Stimulated activated CD4-positive, alpha-beta T cell treated with anti-CD3 and anti-CD28 coated beads, Interleukin-1b, Interleukin-23, amount 100 ng/mL, for 24 hours (primary cell): Measurements from ENCODE around the gene NPAS3.

Experiments
- DNase-seq, 4 experiments: peaks; one replicate each; pipeline ENCODE4 v3.0.0-alpha.2; 2020; ENCODE audit warnings: low read depth in 4 of 4, low spot score in 1 of 4

NPAS3 gene

DNA sequence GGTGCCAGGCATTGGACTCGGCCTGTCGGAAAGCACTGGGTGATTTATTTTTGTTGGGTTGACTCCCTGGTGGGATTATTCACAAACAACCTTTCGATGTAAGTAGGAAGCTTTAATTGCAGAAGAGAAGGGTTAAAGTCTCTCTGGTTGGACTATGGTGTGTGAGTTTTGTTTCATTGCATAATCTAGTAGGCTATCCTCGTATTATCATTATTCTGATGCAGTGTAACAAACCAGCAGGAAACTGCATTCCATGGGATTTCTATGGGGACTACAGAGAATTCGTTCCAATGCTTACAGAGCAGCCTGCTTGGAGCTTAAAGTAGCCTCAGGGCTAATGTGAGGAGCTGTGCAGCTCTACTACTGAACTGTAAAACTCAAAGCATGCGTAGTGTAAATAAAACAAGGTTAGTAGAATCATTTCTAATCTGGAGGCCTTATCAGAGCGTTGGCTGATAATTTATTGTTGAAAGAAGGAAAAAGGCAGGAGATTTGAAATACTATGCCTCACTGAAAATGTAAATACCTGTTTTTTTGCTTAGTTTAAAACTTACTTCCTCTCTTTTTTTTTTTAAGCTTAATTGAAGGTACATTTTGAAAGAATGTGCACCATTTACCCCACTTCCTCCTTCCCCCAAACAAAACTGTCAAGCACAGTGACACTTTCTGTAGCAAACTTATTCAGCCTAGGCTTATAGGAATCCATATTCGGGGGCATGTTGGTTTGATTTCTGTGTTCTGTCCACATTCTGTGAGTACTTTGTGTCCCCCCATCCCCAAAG, 226.7 kb downstream of the NPAS3 start:
- no peak for DNase-seq

DNA sequence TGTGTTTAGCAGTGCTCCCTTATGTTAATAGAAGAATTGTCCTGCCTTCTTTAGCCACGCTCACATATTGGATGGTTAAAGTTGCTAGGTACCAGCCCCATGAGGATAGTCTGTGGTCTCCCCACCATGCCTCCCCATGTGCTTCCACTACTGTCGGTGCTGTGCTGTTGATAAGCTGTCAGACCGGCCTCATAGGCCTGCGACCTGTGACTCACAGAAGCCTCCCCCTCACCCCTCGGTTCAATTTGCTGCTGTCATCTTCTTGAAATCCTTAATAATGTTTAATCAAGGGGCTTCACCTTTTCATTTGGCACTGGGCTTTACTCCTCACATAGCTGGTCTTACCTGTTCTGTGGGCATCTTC, 227.2 kb downstream of the NPAS3 start:
- no peak for DNase-seq

DNA sequence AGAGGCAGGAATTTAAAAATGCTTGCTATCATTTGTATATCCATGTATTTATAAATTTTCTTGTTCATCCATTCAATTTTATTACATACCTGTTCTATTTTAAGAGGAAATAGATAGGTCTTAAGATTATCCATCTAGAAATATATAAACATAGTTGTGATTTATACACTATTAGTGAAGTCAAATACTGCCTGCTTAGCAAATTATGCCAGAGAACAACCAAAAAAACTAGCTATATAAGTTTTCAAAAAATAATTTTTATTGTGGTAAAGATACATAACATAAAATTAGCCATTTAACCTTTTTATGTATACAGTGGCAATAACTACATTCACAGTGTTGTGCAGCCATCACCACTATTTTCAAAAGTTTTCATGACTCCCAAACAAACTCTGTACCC, 237.3 kb downstream of the NPAS3 start:
- DNase-seq, result no peak

DNA sequence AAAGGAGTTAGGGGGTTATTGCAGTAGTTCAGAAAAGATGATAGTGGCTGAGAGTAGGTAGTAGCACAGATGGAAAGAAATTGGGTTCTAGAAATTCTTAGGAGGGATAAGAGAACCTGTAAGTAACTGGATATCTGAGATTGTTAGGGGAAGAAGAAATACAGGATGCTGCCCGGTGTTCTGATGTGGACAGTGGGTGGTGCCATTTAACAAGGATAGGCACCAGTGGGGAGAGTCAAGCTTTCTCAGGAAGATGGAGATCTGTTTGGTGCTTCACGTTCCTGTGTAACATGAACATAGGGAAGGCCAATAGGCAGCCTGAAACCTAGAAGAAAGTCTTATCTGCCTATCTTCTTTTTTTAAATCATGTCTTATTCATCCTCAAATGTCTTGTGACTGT, 245.9 kb downstream of the NPAS3 start:
- no peak for DNase-seq

DNA sequence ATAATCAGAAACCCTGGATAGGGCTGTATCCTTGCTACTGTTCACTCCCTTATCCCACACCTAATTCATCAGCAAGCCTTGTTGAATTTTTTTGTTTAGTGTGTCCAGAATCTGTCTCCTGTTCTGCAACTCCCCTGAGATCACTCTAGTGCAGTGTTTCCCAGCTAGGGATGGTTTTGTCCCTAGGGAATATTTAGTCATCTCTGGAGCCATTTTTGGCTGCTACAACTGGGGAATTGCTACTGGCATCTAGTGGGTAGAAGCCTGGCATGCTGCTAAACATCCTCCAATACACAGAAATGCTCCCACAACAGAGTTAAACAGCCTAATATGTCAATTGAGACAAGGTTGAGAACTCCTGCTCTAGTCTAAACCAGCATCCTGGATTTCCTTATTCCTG, 248.0 kb downstream of the NPAS3 start:
- no peak for DNase-seq

DNA sequence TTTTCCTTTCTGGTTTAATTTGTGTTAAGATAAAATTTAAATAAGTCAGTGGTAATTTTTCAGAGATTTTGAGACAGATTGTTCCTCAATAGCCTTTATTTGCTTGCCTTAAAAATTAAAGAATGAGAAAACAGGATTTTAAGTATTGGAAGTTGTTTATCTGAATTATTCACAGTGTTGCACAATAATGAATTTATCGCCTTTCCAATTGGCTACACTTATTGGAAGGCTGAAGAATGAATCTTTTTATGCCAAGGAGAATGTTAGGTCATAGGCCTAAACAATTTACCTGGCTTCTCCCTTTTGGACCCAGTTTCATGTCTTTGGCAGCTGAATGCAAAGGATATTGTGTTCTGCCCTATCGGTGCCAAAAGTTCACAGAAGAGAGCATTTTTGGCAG, 250.2 kb downstream of the NPAS3 start:
- DNase-seq, result no peak

DNA sequence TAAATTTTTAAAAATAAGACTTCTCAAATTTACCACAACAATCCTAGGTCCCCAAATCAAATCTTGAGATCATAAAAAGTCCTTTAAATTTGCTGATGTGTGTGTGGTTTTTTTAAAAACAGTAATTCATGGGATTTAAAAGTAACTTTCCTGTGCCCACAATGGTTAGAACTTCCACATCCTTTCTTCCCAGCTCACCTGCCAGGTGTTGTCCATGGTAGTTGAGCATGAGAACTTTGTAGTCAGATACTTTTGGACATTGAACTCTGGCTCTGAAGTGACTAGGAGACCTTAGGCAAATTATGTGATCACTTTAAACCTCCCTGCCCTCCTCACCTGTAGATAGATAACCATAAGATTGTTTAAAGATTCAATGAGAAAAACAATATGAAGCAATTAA, 253.2 kb downstream of the NPAS3 start:
- no peak for DNase-seq

DNA sequence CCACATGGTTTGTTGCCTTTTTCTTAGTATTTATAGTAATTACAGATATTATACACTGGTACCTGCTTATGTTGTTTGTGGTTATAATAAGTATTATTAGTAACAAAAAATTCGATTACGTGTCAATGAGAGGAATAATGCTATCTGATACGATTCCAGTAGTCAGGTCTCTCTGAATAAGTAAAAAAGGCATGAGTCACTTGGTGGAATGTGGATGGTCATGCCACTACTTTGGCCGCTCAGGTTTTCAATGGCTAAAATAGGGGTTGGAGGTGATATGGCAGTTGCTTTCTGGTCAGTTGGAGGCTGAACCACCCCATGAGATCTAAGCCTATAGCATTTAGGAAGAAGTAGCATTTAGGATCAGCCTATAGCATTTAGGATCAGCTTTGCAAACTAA, 255.9 kb downstream of the NPAS3 start:
- no peak for DNase-seq

DNA sequence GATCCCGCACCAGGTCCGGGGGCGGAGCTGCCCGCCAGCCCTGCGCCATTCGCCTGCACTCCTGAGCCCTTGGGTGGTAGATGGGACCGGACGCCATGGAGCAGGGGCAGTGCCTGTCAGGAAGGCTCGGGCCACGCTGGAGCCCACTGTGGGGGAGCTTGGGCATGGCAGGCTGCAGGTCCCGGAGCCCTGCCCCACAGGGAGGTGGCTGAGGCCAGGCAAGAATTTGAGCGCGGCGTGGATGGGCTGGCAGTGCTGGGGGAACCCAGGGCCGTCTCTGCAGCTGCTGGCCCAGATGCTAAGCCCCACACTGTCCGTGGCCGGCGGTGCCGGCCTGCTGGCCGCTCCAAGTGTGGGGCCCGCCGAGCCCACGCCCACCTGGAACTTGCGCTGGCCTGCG, 260.0 kb downstream of the NPAS3 start:
- DNase-seq, result no peak

DNA sequence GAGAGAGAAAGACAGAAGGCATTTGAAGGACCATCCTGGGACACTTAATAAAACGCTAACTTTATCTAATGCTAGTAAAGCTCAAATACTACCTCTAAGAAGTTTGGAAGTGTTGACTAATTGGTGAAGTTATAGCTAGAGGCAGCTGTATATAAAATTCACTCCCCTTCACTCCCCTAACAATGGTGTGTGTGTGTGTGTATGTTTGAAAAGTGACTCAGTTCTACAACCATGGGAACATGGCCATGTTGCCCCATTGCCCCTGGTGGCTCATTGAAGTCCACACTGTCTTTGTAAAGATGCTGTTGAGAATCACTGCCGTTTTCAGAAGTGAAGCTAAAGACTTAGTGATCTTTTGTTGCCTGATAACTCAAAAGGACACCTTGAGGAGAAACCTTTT, 262.4 kb downstream of the NPAS3 start:
- no peak for DNase-seq

DNA sequence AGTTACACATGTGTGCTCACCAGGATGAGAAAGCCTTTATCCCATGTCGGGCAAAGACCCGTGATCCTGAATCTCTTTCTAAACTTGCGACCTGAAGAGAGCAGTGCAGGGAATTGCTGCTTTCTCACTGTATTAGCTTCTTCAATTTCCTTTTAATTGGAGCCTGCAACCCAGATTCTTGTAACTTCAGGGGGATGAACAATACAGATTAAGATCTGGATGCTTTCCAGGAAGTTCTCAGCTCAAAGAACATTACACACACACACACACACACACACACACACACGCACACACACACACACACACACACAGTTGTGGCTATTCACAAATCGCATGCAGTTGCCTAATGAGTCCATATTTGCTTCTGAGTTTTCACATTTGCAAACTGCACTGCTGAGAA, 268.3 kb downstream of the NPAS3 start:
- DNase-seq, result no peak

DNA sequence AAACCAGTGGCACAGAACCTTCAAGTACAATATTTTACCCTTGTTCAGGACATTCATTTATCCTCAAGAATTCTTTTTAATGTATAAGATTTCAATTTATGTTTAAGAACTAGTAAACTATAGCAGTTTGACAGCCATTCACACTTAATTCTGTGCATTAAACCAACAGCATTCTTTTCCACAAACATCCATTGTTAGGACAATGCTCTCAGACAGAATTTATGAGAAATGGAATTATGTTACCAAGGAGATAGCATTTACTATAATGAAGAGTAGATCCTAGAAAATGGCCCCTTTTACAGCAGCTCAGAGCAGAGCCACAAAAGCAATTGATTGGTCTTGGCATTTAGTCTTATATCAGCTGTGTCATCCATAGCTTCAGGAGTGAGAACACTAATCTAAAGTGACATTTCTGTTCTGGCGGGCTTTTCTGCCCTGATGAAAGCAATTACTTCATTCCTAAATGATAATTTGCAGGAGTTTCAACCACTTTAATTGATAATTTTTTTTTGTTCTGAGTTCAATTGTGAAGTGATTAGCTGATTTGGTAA, 268.9 kb downstream of the NPAS3 start:
- no peak for DNase-seq

DNA sequence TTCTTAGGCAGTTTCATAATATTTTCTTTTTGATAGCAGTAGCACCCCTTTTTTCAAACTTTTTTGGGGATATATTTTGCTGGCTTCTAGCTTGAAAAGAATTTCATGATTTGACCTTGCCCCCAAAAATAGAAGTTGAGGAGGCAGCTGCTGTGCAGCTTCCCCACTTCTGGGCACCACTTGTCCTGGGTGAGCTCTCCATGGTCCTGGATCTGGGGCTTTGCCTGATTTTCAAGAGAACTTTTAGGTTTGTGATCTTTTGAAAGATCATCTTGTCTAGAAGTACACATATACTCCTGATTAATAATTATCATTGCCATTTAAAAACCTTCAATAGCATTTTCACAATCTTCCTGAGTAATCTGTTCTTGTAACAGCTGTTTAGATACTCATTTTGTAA, 271.6 kb downstream of the NPAS3 start:
- no peak for DNase-seq

DNA sequence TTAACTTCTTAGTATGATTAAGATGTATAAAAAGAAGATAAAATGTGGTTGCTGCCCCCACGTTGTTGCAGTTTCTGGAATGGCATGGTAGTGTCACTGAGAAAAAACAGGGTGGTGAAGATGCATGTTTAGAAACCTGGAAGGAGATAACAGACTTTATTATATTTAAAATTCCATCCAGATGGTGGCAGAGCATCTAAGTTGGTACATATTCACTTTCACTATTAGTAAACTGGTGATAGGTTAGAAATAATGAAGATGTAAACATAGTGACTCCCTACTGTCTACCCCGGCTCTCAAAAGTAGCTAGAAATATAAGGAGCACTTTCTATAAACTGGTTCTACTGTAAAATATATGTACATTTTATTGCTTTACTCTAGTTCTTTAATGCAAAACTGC, 279.3 kb downstream of the NPAS3 start:
- no peak for DNase-seq

DNA sequence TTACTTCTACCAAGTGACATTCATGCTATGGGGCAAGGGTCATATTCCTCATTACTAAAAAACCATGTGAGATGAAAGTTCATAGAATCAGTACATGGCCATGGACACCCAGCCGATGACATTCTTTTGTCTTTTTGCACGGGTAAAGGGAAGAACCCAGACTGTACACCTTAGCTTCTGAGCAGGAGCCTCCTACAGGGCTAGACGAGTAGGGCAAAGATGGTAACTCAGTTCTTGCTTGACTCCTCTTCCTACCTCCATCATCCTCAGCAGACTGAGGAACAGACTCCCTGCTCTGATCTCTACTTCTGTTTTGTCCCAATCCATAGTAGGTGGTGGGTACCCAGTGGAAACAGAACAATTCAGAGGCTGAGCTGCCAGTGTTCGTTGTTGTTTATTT, 281.3 kb downstream of the NPAS3 start:
- DNase-seq, result no peak

DNA sequence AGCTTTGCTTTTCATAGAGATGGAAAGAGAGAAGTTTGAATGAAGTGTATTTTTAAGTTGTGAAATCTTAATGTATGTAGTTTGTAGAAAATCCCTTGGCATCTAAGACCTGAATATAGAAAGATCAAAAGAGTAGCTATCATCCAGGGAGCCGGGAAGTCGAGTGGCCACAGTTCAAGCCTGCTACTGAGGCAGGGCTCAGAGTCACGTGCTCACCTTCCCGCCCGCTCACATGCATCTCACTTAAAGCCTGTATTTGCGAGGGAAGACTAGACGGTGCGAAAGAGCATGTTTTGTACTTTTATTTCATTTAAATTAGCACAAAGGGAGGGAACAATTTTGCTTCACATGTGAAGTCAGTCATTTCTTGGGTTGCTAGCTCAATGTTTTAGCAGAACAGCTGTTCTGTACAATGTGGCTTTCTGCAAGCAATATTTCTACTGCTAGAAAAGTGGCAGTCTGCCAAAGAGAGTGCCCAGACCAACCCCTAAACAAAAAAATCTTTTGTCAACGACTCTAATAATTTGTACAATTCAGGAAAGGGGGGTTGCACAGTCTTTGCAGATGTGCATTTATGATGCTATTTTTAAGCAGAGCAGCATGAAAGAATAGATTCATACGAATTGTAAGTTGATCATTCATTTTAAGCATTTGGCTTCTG, 290.7 kb downstream of the NPAS3 start:
- DNase-seq, result no peak

DNA sequence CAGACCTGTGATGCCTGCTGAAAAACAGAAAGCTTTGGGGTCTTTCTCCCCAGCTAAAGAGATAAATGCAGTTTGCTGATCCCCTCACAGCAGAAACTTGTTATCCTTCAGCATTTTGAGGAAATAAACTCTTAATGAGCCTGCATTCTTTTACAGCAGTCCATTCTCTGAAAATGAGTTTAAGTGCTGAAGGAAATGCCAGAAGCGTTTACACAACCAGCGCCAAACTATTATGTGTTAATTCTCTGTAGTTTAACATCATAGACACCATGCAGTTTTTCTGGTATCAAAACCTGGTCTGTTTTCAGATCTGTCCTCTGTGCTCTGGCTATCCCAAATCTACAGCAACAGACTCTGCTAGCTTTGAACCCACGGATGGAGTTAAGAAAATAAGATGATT, 291.3 kb downstream of the NPAS3 start:
- DNase-seq, result no peak

DNA sequence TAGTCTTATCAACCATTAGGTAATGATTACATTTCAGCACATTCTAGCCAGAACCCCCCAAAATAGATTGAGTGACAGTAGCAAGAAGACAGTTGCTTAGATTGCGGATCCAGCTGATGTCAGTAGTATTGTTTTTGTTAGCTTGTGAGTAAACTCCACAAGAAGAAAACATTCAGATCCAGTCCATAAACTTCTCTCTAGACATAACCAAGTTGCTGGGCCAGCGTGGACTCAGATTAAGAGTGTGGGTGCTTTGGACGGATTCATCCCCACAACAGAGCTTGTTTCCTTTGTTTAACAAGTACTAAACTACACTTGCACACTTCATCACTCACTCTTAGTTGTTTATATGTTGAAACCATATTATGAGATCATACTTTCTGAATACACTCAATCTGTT, 293.4 kb downstream of the NPAS3 start:
- DNase-seq, result no peak

DNA sequence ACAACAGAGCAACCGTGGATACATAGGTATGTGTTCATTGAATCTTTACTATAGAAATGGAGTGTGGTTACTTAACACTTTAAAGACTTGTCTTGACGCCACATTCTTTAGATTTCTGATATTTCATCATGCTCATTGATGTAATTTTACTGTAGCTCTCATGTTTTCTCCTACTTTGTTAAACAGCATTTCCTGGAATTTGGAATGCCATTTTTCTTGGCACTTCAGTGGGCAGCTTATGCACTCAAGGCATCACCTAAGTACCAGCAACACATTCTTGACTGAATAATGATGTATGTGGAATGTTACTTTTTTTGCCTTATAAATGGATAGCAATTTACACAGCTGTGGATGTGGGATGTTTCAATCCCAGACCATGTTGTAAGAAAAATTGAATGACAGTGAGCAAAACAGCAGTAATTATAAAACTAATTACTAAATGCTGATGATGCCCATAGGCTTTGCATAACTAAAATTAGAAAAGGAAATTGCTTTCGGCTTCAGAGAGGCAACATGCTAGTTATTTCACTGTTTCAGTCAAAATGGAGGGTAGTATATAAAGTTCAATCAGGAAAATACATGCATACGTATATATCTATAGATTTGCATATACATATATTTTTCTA, 298.5 kb downstream of the NPAS3 start:
- DNase-seq, result no peak

DNA sequence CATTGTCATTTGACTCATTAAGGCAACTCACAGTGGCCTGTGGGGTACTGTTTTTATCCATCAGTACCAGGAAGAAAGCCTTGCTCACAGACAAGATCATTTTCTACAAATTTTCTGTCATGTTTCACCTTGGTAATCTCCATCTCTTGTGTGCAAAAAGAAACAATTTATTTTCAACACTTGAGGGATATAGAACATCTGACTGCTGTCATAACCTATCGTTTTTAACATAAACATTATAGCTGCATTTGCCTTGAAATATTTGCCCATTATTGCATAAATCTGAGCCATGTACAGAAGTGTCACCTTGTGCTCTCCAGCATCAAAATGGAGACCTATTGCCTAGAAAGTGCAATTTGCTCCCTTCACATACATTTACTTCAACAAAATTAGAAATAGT, 300.8 kb downstream of the NPAS3 start:
- DNase-seq, result no peak

DNA sequence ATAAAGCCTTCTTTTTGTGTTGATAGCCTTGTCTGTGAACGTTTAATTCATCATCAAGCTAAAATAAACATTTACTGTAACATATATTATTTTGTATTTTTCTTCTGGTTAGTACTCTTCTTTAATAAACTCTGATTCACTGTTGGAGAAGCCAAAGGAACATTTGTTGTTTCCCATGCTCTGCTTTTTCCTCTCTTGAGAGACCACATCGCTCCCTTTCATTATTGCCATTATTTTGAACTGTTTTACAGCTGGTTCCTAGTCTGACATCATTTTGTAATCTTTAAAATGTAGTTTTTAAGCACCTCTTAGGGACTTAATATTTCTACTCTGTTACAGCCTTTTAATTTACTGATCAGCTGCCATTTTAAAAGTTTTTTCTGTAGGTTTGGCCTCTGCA, 301.8 kb downstream of the NPAS3 start:
- no peak for DNase-seq

DNA sequence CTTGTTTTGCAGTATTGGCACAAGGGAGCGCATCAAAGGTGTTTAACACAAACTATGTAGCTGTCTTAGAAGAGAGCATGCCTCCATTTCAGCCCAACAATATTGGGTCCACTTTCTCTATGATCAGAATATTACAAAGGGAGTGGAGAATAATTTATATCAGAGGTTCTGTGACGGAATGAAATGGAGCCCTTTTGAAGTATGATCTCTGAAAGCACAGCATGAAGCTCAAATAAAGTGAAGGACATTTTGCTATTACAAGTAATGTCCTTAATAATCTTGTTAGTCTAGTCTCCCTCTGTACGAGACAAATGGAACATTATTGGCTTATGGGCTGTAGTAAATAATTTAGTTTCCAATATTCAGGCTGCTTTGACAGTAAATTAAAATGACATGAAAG, 302.7 kb downstream of the NPAS3 start:
- DNase-seq, result no peak
